Ovary (tissue), 3 donors: ENCODE measurements around the gene RSPO3.

Experiments used
- POLR2A ChIP-seq: fragments of 450-650 bp; IDR thresholded peaks from one replicate; pipeline ENCODE4 v1.6.1; 2017; ENCODE audit warnings: antibody characterized with exemption, mild to moderate bottlenecking, moderate library complexity
- TF ChIP-seq, protein P1 (sequence below), 3 donors: fragments of 450-650 bp in 2 of 3; fragments of 200-600 bp in 1 of 3; IDR thresholded peaks; one replicate each; pipeline versions ENCODE4 v1.5.1 to v1.8.0; 2016 to 2022; ENCODE audit warnings: antibody characterized with exemption in 3 of 3, mild to moderate bottlenecking in 1 of 3
- donor health status: DM: no; HTN: no; CAD: no.

DNA sequence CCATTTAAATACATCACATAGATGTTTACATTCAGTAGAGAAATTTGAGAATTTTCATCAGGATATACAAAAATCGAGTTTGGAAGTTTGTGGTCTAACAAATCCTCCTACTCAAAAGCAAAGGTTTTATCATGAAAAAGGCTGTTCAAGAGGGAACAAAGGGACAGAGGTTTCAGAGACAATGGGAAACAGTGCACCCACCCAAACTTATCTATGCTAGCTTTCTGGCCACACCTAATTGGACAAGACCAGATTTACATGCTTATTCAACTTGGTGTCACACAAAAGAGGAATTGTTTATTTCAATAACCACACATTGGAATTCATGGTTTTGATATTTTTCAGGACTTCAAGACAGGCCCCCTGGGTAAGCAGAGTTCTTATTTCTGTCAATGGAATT lies 28.4 kb upstream of the RSPO3 start:
- TF ChIP-seq, protein P1, sequence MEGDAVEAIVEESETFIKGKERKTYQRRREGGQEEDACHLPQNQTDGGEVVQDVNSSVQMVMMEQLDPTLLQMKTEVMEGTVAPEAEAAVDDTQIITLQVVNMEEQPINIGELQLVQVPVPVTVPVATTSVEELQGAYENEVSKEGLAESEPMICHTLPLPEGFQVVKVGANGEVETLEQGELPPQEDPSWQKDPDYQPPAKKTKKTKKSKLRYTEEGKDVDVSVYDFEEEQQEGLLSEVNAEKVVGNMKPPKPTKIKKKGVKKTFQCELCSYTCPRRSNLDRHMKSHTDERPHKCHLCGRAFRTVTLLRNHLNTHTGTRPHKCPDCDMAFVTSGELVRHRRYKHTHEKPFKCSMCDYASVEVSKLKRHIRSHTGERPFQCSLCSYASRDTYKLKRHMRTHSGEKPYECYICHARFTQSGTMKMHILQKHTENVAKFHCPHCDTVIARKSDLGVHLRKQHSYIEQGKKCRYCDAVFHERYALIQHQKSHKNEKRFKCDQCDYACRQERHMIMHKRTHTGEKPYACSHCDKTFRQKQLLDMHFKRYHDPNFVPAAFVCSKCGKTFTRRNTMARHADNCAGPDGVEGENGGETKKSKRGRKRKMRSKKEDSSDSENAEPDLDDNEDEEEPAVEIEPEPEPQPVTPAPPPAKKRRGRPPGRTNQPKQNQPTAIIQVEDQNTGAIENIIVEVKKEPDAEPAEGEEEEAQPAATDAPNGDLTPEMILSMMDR (IDR thresholded peaks at IDR 0.05) = no peak
- no peak for TF ChIP-seq POLR2A
